Measurements from ENCODE around the gene CSF3.

DNA sequence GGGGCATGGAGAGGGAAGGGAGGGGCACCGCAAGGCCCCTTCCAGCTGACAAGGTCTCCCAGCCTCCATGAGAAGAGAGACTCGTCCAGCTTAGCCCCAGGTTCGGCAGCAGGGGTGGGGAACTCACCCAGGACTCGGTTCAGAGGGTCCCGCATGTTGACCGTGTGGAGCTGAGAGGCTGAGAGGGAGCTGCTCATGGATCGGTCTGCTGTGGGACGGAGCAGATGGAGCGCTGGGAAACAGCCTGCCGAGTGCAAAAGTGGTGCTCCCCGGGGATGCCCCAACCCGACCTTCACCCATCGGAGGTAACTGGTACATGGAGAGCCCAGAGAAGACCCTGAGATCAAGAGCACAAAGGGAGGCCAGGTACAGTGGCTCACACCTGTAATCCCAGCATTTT is 4.9 kb downstream of the CSF3 start:
- no peak for TF ChIP-seq EZH2 (IDR thresholded peaks at IDR 0.05; ENCODE audit: low read length, missing control alignments)
- TF ChIP-seq, protein P1, sequence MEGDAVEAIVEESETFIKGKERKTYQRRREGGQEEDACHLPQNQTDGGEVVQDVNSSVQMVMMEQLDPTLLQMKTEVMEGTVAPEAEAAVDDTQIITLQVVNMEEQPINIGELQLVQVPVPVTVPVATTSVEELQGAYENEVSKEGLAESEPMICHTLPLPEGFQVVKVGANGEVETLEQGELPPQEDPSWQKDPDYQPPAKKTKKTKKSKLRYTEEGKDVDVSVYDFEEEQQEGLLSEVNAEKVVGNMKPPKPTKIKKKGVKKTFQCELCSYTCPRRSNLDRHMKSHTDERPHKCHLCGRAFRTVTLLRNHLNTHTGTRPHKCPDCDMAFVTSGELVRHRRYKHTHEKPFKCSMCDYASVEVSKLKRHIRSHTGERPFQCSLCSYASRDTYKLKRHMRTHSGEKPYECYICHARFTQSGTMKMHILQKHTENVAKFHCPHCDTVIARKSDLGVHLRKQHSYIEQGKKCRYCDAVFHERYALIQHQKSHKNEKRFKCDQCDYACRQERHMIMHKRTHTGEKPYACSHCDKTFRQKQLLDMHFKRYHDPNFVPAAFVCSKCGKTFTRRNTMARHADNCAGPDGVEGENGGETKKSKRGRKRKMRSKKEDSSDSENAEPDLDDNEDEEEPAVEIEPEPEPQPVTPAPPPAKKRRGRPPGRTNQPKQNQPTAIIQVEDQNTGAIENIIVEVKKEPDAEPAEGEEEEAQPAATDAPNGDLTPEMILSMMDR (conservative IDR thresholded peaks at IDR 0.05 in 1 of 2, IDR thresholded peaks at IDR 0.05 in 1 of 2; ENCODE audit: low read depth in 1 of 2, low read length in 2 of 2): no peak
